HG03066 (cell line): ENCODE data around the gene PTPRN2.
"Not testable (repeated sequence)": the region's sequence is repeated elsewhere in the genome, so short reads cannot be mapped to it uniquely, and the experiment has no call there.

Experiments
- ATAC-seq: cut with Tn5 transposase; IDR thresholded peaks from one replicate; pipeline ENCODE4 v1.9.1; 2021; ENCODE audit warnings: low read depth; ENCODE audit not compliant: unreplicated experiment

Gene PTPRN2

DNA sequence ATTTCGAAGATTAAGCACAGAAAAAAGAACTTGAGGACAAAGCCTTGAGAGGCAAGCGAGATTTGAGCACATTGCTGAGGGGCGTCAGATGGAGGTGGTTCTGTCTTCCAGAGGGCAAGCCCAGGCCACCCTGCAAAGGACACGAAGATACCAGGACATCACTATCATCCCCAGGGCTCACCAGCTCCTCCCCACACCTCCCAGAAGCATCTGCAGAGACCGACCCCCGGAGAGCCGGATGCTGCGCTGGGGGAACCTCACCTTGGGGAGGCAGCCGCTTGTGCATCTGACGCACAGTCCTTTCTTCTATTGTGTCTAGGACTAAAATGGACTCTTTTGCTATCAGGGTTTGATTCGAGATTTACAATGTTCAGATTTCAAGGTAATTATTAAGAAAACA lies 991.2 kb downstream of the PTPRN2 start:
- no peak for ATAC-seq

DNA sequence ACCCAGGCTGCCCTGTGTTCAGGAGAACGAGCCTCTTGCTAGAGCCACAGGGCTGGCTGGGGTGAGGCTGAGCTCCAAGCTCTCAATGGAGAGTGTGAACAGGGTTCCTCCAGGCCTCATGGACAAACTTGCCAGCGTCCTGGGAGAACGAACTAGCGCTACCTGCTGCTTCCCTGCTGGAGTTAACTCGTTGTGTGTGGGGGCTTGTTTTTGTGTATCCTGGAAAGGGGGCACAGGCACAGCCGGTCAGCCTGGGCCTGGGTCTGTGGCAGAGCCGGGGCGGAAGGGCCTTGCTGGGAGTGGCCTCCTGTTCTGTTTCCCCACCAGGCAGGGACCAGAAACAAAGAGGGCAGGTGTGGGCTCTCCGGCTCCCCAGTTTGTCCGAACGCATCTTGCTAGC lies 991.6 kb downstream of the PTPRN2 start:
- no peak for ATAC-seq

DNA sequence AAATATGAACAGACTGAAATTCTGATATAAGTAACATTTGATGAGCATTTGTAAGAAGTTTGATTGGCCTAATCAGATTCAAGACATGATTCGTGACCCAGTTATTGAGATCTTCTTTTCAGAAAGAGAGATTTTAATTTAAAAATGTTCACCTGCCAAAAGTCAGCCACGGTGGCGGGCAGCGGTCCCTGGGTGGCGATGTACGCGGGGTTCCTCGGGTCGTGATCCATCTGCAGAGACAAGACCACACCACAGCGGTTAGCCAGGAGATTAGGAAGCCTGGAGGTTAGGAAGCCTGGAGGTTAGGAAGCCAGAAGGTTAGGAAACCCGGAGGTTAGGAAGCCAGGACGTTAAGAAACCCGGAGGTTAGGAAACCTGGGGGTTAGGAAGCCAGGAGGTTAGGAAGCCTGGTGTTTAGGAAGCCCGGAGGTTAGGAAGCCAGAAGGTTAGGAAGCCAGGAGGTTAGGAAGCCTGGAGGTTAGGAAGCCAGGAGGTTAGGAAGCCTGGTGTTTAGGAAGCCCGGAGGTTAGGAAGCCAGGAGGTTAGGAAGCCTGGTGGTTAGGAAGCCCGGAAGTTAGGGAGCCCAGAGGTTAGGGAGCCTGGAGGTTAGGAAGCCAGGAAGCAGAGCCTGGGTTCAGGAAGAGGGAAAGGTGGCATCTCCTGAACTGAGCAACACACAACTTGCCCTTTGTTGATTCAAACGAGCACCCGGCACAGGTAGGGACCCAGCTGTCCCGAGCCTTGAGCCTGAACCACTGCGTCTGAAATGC lies 992.4 kb downstream of the PTPRN2 start:
- ATAC-seq, result no peak

DNA sequence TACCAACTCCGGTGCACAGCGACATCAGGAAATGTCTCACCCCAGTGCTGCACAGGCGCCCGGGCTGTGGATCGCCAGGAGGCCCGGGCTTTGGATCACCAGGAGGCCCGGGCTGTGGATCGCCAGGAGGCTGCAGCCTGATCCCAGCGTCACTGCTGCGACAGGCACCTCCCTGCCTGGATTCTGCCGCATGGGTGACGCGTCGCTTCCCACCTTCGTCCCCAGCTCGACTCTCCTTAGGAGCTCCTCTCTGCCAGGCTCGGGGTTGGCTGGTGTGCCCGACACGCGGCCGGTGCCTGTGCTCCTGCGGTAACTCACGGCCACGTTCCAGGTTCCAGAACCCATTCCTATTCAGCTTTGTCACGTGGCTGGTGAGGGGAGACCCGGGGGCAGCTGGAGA lies 993.3 kb downstream of the PTPRN2 start:
- ATAC-seq, result no peak

- no peak for ATAC-seq
Observed at GRCh38 chr7:157593541-157593940, 994.1 kb downstream of the PTPRN2 start.

- not testable (repeated sequence) for ATAC-seq
Observed at GRCh38 chr7:157592636-157593320, 994.8 kb downstream of the PTPRN2 start.

DNA sequence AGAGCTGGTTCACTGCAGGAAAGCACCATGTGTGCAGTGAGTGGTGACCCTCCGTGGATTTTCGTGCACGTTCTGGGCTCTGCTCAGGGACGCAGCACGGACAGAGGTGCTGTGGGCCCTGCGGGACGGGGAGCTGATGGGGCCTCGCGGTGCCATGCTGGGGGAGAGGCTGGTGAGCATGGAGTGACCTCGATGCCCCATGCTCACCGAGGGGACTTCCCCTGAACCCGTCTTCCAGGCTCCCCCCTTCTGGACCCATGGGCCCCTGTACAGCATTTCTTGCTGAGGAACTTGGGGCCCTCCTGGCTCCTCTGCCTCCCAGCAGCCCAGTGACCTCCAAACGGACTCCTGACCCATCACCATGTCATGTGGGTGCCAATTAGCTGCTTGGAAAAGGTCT lies 997.1 kb downstream of the PTPRN2 start:
- no peak for ATAC-seq

DNA sequence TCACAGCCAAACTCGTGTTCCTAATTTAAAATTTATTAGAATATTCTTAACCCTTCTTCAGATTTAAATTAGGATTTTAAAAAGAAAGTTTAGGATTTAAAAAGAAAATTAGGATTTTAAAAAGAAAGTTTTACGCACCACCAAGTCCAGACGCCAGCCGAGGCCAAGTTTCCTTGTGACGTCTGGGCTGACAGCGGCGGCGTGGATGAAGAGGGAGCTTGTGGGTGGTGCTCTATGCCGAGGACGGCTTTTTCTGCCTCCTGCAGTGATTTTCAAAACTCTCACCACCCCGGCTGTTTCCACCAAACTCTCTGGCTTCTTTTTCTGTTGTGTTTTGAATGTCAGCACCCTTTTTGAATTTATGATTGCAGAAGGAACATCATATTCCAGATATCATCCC lies 997.9 kb downstream of the PTPRN2 start:
- no peak for ATAC-seq

GRCh38 chr7:157587805-157588560 lies 999.6 kb downstream of the PTPRN2 start:
- no peak for ATAC-seq

DNA sequence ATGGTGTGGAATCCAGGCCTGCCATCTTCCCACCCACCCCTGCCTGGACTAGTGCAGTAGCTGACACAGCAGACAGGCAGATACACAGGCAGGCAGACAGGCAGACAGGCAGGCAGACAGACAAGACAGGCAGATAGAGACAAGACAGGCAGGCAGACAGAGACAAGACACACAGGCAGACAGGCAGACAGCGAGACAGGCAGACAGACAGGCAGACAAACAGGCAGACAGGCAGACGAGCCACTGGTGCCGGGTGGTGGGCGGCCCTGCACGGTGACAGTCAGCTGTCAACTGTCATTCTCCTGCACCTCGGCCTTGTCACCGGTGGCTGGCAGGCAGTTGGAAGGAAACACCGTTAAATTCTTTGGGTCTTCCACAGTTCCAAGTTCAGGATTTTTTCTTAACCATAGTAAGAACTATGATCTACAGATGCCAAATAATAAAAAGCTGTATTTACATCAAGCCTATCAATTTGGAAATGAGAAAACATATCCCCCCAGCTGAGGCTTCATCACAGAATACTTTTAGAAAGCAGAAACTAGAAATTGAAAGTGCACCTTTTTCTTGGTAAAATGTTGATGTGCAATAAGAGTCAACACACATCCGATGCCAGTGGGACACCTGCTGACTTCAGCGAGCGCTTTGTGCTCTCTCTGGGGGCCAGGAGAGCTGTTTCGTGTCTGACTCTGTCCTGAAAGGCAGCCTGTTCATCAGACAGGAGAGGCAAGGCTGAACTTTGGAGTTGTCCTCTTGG lies 1000.4 kb downstream of the PTPRN2 start:
- ATAC-seq, result no peak

- ATAC-seq, result no peak
Observed at GRCh38 chr7:157586426-157586955, 1001.1 kb downstream of the PTPRN2 start.

DNA sequence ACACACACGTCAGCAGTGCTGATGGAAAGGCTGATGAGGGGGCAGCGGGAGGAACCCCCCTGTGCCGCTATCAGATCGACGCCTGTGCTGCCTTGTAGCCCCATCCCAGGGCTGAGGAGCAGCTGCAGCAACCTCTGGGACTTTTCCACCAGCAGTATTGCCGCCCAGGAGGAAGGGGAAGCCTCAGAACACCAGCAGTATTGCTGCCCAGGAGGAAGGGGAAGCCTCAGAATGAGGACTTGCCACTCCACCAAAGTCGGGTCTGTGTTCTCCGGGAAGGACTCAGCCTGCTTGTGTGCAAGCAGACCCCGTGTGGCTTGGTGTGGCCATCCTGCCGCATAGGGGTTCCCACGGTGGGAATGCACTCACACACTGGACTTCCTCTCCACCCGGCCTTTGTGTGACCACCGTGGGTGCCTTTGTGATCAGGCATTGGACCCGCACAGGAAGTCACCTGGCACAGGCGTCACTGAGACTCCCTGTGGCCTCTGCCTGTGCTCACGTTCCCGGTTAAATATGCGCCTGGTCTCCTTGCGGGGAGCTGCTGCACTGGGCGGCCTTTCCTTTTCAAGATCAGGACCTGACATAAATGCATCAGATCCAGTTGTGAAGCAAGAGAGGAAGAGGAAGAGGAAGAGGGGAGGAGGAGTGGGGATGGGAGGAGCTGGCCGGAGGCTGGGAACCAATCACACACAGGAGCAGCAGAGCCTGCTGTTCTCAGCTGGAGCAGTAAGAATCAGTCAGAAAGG lies 1002.3 kb downstream of the PTPRN2 start:
- no peak for ATAC-seq

GRCh38 chr7:157584420-157584819 lies 1003.2 kb downstream of the PTPRN2 start:
- ATAC-seq, result no peak

GRCh38 chr7:157581740-157582139 lies 1005.9 kb downstream of the PTPRN2 start:
- no peak for ATAC-seq

DNA sequence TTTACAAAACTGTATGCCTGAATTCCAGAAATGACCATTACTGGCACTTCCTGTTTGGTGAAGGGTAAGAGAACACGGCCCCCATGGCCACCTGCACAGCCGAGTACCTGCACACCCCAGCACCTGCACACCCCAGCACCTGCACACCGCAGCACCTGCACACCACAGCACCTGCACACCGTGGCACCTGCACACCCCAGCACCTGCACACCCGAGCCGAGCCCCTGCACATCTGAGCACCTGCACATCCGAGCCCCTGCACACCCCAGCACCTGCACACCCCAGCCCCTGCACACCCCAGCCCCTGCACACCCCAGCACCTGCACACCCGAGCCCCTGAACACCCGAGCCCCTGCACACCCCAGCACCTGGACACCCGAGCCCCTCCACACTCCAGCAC lies 1007.3 kb downstream of the PTPRN2 start:
- ATAC-seq, result no peak

DNA sequence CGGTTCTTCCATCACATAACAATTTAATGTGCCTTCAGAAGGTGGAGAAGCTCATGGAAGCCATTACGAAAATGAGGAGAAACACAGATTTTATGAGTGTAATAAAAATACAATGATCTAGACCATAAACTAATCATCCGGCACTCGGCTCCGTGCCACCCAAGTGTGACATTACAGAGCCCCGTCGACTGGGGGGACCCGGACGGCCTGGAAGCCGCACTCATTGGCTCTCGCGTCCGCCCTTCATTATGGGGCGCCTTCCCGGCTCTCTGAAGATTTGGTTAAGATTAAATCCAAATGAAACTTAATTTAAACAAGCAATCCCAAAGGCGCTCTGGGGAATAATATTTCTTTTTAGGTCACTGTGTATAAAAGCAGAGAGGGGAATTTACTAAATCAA lies 1008.2 kb downstream of the PTPRN2 start:
- no peak for ATAC-seq

DNA sequence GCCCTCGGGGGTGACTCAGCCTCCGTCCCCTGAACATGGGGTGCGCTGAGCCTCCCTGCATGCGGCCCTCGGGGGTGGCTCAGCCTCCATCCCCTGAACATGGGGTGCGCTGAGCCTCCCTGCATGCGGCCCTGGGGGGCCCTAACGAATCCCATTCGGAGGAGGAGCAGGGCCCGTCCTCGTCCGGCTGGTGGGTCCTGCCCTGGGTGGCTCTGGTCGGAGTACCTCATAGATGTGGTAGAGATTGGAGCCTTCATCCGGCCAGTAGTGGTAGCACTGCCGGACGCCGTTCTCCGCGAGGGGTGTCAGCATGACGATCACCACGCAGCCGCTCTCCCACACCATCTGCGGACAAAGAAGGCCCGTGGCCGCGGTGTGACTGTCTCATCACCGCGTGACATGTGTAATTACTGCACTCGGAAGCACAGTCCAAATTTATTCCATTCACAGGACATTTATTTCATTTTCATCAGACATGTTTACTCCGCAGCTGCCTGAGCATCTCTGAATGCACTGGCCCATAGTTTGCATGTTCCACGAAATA lies 1009.8 kb downstream of the PTPRN2 start:
- ATAC-seq, result no peak

DNA sequence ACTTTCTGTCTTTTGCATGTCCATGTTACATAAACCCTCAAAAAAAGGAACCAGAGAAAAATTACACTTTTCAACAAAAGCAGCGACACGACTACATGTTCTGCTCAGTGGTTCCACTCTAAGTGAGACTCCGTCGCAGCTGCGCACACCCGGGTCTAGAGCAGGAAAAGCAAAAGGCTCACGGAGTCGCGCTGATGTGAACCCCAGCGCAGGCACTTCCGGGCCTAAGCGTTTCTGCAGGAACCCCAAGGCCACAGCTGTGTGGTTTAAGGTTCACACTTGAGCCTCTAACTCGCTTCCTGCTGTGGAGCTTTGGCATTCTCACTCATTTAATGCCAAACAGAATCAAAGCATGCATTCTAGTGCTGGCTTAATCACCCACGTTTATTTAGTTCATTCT lies 1010.6 kb downstream of the PTPRN2 start:
- no peak for ATAC-seq

GRCh38 chr7:157576415-157576814 lies 1011.2 kb downstream of the PTPRN2 start:
- no peak for ATAC-seq

DNA sequence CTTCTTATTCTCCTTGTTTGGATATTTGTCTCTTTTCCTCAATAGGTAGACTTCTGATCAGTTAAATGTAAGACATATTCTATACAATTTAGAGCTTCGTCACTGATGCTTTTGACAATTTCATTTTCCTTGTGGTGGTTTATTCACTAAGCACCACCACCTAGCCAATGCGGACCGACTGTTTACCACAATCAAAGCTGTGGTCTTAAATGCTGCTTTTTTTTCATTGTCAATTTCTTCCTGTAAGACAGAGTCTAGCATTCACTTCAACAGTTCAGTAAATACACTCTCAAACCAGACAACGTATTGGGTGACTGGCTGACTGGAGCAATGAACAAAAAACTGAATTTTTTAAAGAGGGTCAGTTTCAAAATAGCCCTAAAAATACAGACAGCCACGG lies 1011.8 kb downstream of the PTPRN2 start:
- no peak for ATAC-seq
